Choroid plexus epithelial cell (primary cell): Measurements from ENCODE around the gene REEP2.

Source experiments
- DNase-seq: peaks from one replicate; pipeline ENCODE4 v3.0.0-alpha.2; 2010; ENCODE audit warnings: low read depth
- H3K4me3 ChIP-seq: 2 replicates; pipeline ENCODE4 v1.5.1; 2011; ENCODE audit warnings: low read depth, mild to moderate bottlenecking, control low read depth, low read length, moderate library complexity
- CTCF ChIP-seq: conservative IDR thresholded peaks from 2 replicates; pipeline ENCODE4 v1.5.1; 2011; ENCODE audit warnings: low read depth, mild to moderate bottlenecking, control low read depth, inconsistent platforms, low read length, moderate library complexity

Gene REEP2

GRCh38 chr5:138418444-138418843 lies 20.4 kb upstream of the REEP2 start:
- TF ChIP-seq CTCF = no peak
- DNase-seq = no peak
- no peak overlapping the region for H3K4me3 ChIP-seq

- DNase-seq = no peak
- no peak overlapping the region for H3K4me3 ChIP-seq
- no peak for TF ChIP-seq CTCF
Measured at GRCh38 chr5:138425079-138425478, 13.8 kb upstream of the REEP2 start.

GRCh38 chr5:138435943-138436342 lies 2.9 kb upstream of the REEP2 start:
- no peak overlapping the region for H3K4me3 ChIP-seq

GRCh38 chr5:138438003-138438723 lies 694 bp upstream of the REEP2 start:
- DNase-seq = no peak
- H3K4me3 ChIP-seq = peak overlapping the region; percentile 56
- no peak for TF ChIP-seq CTCF

More at GRCh38 chr5:138435943-138436342, 2.9 kb upstream of the REEP2 start:
- no peak for DNase-seq
- no peak for TF ChIP-seq CTCF

- H3K4me3 ChIP-seq = peak overlapping the region; percentile 56
- no peak for TF ChIP-seq CTCF
- no peak for DNase-seq
Measured at GRCh38 chr5:138439477-138440158, 761 bp downstream of the REEP2 start.

GRCh38 chr5:138440159-138441073 lies 1.6 kb downstream of the REEP2 start:
- DNase-seq = no peak
- TF ChIP-seq CTCF = no peak
- no peak overlapping the region for H3K4me3 ChIP-seq
